Measurements from ENCODE around the gene ATP2A1. TPM values are rescaled to one million over a fixed set of nuclear protein-coding genes. Genes with fewer than 3 reads are reported as not detected.

Gene ATP2A1
- polyA plus RNA-seq (2013, experiment 1 of 2) = 0.44 TPM
- polyA plus RNA-seq (2013, experiment 2 of 2) = 1.0 TPM

GRCh38 chr16:28878083-28878926 lies at the start of gene ATP2A1:
ATP2A1 (plus strand) TSS chr16:28878488; CDS start chr16:28878672, 184 bp downstream.
- H3K4ac ChIP-seq (ENCODE audit: low read depth, low read length) = no peak within 1 kb of the TSS
- no peaks in the 10 kb centered on the region for H3K27me3 ChIP-seq (ENCODE audit: insufficient read depth, low read length, poor library complexity)
- H3K36me3 ChIP-seq (ENCODE audit: control insufficient read depth, insufficient read depth, low read length) = peaks cover 2% of the 10 kb centered on the region
- no peak within 1 kb of the TSS for H2BK120ac ChIP-seq (ENCODE audit: low read depth, low read length)
- H3K56ac ChIP-seq (ENCODE audit: low read length) = peak within 1 kb of the TSS; percentile 79
- H2BK5ac ChIP-seq (ENCODE audit: low read length) = no peak within 1 kb of the TSS
- peak within 1 kb of the TSS; percentile 81 for H3K9ac ChIP-seq (ENCODE audit: low read length)
- H3K23ac ChIP-seq (ENCODE audit: low read length) = no peak within 1 kb of the TSS
- H4K5ac ChIP-seq (ENCODE audit: low read length) = no peak within 1 kb of the TSS
- H2BK15ac ChIP-seq (replicated peaks; ENCODE audit: low read depth) = no peak within 1 kb of the TSS
- no peak within 1 kb of the TSS for H2AK5ac ChIP-seq (ENCODE audit: low read length)
- DNase-seq = no peak
- peak within 1 kb of the TSS; percentile 21 for H3K18ac ChIP-seq (ENCODE audit: low read length)
- no peaks in the 10 kb centered on the region for H3K79me2 ChIP-seq (ENCODE audit: control insufficient read depth, insufficient read depth, low read length)
- H3K4me1 ChIP-seq (ENCODE audit: control insufficient read depth, low read depth, low read length) = no peaks in the 10 kb centered on the region
- no peaks in the 10 kb centered on the region for H3K79me1 ChIP-seq (ENCODE audit: low read length)
- no CpG with 5 or more reads among the region's 25 CpGs for WGBS (ENCODE audit: extremely low coverage, insufficient coverage, low lambda C conversion rate)
- peak within 1 kb of the TSS; percentile 40 for H3K4me3 ChIP-seq (ENCODE audit: low read length)
- H3K4me2 ChIP-seq (ENCODE audit: low read length) = peak within 1 kb of the TSS; percentile 42
- H4K8ac ChIP-seq (ENCODE audit: low read depth, low read length) = no peak within 1 kb of the TSS
- H3K27ac ChIP-seq (ENCODE audit: low read depth, low read length) = no peak within 1 kb of the TSS

GRCh38 chr16:28829747-28830146 lies 48.5 kb upstream of the ATP2A1 start:
- peaks cover 49% of the 10 kb centered on the region for H3K36me3 ChIP-seq (ENCODE audit: control insufficient read depth, insufficient read depth, low read length)
- H3K79me1 ChIP-seq (ENCODE audit: low read length) = peaks cover 21% of the 10 kb centered on the region
- H3K9ac ChIP-seq (ENCODE audit: low read length) = no peak overlapping the region
- peaks cover 3% of the 10 kb centered on the region for H3K4me1 ChIP-seq (ENCODE audit: control insufficient read depth, low read depth, low read length)
- no peak overlapping the region for H3K27ac ChIP-seq (ENCODE audit: low read depth, low read length)
- no peak overlapping the region for H3K4me2 ChIP-seq (ENCODE audit: low read length)
- H3K79me2 ChIP-seq (ENCODE audit: control insufficient read depth, insufficient read depth, low read length) = peaks cover 35% of the 10 kb centered on the region
- H2BK120ac ChIP-seq (ENCODE audit: low read depth, low read length) = no peak overlapping the region
- DNase-seq = no peak
- H4K8ac ChIP-seq (ENCODE audit: low read depth, low read length) = no peak overlapping the region
- H3K56ac ChIP-seq (ENCODE audit: low read length) = no peak overlapping the region
- H2AK5ac ChIP-seq (ENCODE audit: low read length) = no peak overlapping the region
- H3K27me3 ChIP-seq (ENCODE audit: insufficient read depth, low read length, poor library complexity) = no peaks in the 10 kb centered on the region
- H2BK15ac ChIP-seq (replicated peaks; ENCODE audit: low read depth) = no peak overlapping the region
- no peak overlapping the region for H3K18ac ChIP-seq (ENCODE audit: low read length)
- H2BK5ac ChIP-seq (ENCODE audit: low read length) = no peak overlapping the region
- H4K5ac ChIP-seq (ENCODE audit: low read length) = no peak overlapping the region
- no peak overlapping the region for H3K4me3 ChIP-seq (ENCODE audit: low read length)
- H3K4ac ChIP-seq (ENCODE audit: low read depth, low read length) = no peak overlapping the region
- WGBS (ENCODE audit: extremely low coverage, insufficient coverage, low lambda C conversion rate) = no CpG with 5 or more reads among the region's 13 CpGs
- H3K23ac ChIP-seq (ENCODE audit: low read length) = no peak overlapping the region

GRCh38 chr16:28830531-28830930 lies 47.8 kb upstream of the ATP2A1 start:
- Histone ChIP-seq H3K79me1 (ENCODE audit: low read length) (peaks cover 18% of the 10 kb centered on the region), H3K23ac (ENCODE audit: low read length) (no peak overlapping the region), H3K79me2 (ENCODE audit: control insufficient read depth, insufficient read depth, low read length) (peaks cover 27% of the 10 kb centered on the region), H2BK5ac (ENCODE audit: low read length) (no peak overlapping the region), H4K5ac (ENCODE audit: low read length) (no peak overlapping the region), H3K4me2 (ENCODE audit: low read length) (no peak overlapping the region), H3K4me3 (ENCODE audit: low read length) (no peak overlapping the region), H3K27ac (ENCODE audit: low read depth, low read length) (no peak overlapping the region), H3K27me3 (ENCODE audit: insufficient read depth, low read length, poor library complexity) (no peaks in the 10 kb centered on the region), H3K36me3 (ENCODE audit: control insufficient read depth, insufficient read depth, low read length) (peaks cover 53% of the 10 kb centered on the region), H3K56ac (ENCODE audit: low read length) (no peak overlapping the region), H3K9ac (ENCODE audit: low read length) (no peak overlapping the region), H3K18ac (ENCODE audit: low read length) (no peak overlapping the region), H2AK5ac (ENCODE audit: low read length) (no peak overlapping the region), H2BK15ac (replicated peaks; ENCODE audit: low read depth) (no peak overlapping the region), H4K8ac (ENCODE audit: low read depth, low read length) (no peak overlapping the region), H3K4ac (ENCODE audit: low read depth, low read length) (no peak overlapping the region), H2BK120ac (ENCODE audit: low read depth, low read length) (no peak overlapping the region), H3K4me1 (ENCODE audit: control insufficient read depth, low read depth, low read length) (peaks cover 1% of the 10 kb centered on the region)
- DNase-seq = no peak
- WGBS (ENCODE audit: extremely low coverage, insufficient coverage, low lambda C conversion rate) = no CpG with 5 or more reads among the region's 13 CpGs

GRCh38 chr16:28834349-28834748 lies 43.9 kb upstream of the ATP2A1 start:
- Histone ChIP-seq H2AK5ac (ENCODE audit: low read length) (no peak overlapping the region), H3K27me3 (ENCODE audit: insufficient read depth, low read length, poor library complexity) (no peaks in the 10 kb centered on the region), H3K4ac (ENCODE audit: low read depth, low read length) (no peak overlapping the region), H3K36me3 (ENCODE audit: control insufficient read depth, insufficient read depth, low read length) (peaks cover 46% of the 10 kb centered on the region), H3K23ac (ENCODE audit: low read length) (no peak overlapping the region), H3K4me1 (ENCODE audit: control insufficient read depth, low read depth, low read length) (no peaks in the 10 kb centered on the region), H3K27ac (ENCODE audit: low read depth, low read length) (no peak overlapping the region), H3K4me2 (ENCODE audit: low read length) (no peak overlapping the region), H3K9ac (ENCODE audit: low read length) (no peak overlapping the region), H3K56ac (ENCODE audit: low read length) (no peak overlapping the region), H4K8ac (ENCODE audit: low read depth, low read length) (no peak overlapping the region), H4K5ac (ENCODE audit: low read length) (no peak overlapping the region), H3K18ac (ENCODE audit: low read length) (no peak overlapping the region), H2BK5ac (ENCODE audit: low read length) (no peak overlapping the region), H3K4me3 (ENCODE audit: low read length) (no peak overlapping the region), H3K79me2 (ENCODE audit: control insufficient read depth, insufficient read depth, low read length) (peaks cover 3% of the 10 kb centered on the region), H2BK120ac (ENCODE audit: low read depth, low read length) (no peak overlapping the region), H3K79me1 (ENCODE audit: low read length) (peaks cover 9% of the 10 kb centered on the region), H2BK15ac (replicated peaks; ENCODE audit: low read depth) (no peak overlapping the region)
- DNase-seq = no peak
- no CpG with 5 or more reads among the region's 14 CpGs for WGBS (ENCODE audit: extremely low coverage, insufficient coverage, low lambda C conversion rate)

- Histone ChIP-seq H3K36me3 (ENCODE audit: control insufficient read depth, insufficient read depth, low read length) (peaks cover 40% of the 10 kb centered on the region), H3K18ac (ENCODE audit: low read length) (no peak overlapping the region), H2BK5ac (ENCODE audit: low read length) (no peak overlapping the region), H2AK5ac (ENCODE audit: low read length) (no peak overlapping the region), H3K79me2 (ENCODE audit: control insufficient read depth, insufficient read depth, low read length) (no peaks in the 10 kb centered on the region), H3K27me3 (ENCODE audit: insufficient read depth, low read length, poor library complexity) (no peaks in the 10 kb centered on the region), H4K8ac (ENCODE audit: low read depth, low read length) (no peak overlapping the region), H3K23ac (ENCODE audit: low read length) (no peak overlapping the region), H2BK15ac (replicated peaks; ENCODE audit: low read depth) (no peak overlapping the region), H3K4me3 (ENCODE audit: low read length) (no peak overlapping the region), H3K79me1 (ENCODE audit: low read length) (peaks cover 4% of the 10 kb centered on the region), H3K56ac (ENCODE audit: low read length) (no peak overlapping the region), H3K4me2 (ENCODE audit: low read length) (no peak overlapping the region), H3K4ac (ENCODE audit: low read depth, low read length) (no peak overlapping the region), H3K9ac (ENCODE audit: low read length) (no peak overlapping the region), H4K5ac (ENCODE audit: low read length) (no peak overlapping the region), H3K4me1 (ENCODE audit: control insufficient read depth, low read depth, low read length) (no peaks in the 10 kb centered on the region), H2BK120ac (ENCODE audit: low read depth, low read length) (no peak overlapping the region), H3K27ac (ENCODE audit: low read depth, low read length) (no peak overlapping the region)
- no CpG with 5 or more reads among the region's 25 CpGs for WGBS (ENCODE audit: extremely low coverage, insufficient coverage, low lambda C conversion rate)
- DNase-seq = no peak
Observed at GRCh38 chr16:28834873-28835863, 43.1 kb upstream of the ATP2A1 start.

Measured in mesendoderm (in vitro differentiated cells).